HepG2 (cell line): ENCODE data around the gene NEDD1. TPM values are rescaled to one million over a fixed set of nuclear protein-coding genes. Genes with fewer than 3 reads are reported as not detected.

Experiments
- ATAD3A ChIP-seq: sonication (generic); formaldehyde crosslinking; IDR thresholded peaks from 2 replicates; pipeline ENCODE4 v1.4.0; 2020; ENCODE audit warnings: missing genetic modification reagents
- FOSL1 ChIP-seq: sonication (generic); formaldehyde crosslinking; IDR thresholded peaks from 2 replicates; pipeline ENCODE4 v1.9.0; 2021; ENCODE audit warnings: missing genetic modification reagents, borderline replicate concordance
- HOXA9 ChIP-seq: sonication (generic); formaldehyde crosslinking; IDR thresholded peaks from 2 replicates; pipeline ENCODE4 v1.8.1; 2022; ENCODE audit warnings: missing genetic modification reagents, mild to moderate bottlenecking, moderate library complexity, borderline replicate concordance
- SP4 ChIP-seq: sonication (generic); formaldehyde crosslinking; IDR thresholded peaks from 2 replicates; pipeline ENCODE4 v1.8.1; 2023; ENCODE audit warnings: mild to moderate bottlenecking, missing genetic modification reagents
- ZNF34 ChIP-seq: sonication (generic); formaldehyde crosslinking; IDR thresholded peaks from 2 replicates; pipeline ENCODE4 v1.4.0; 2020; ENCODE audit warnings: mild to moderate bottlenecking, missing genetic modification reagents, borderline replicate concordance
- ZNF556 ChIP-seq: sonication (generic); formaldehyde crosslinking; IDR thresholded peaks from 2 replicates; pipeline ENCODE4 v1.4.0; 2020; ENCODE audit warnings: mild to moderate bottlenecking, missing genetic modification reagents, borderline replicate concordance
- ZNF792 ChIP-seq: IDR thresholded peaks from 2 replicates; pipeline ENCODE4 v1.6.1; 2016
- polyA plus RNA-seq, 8 experiments: library from polyadenylated mRNA; depleted of rRNA in 3 of 8; stranded (reverse) in 7 of 8; unstranded in 1 of 8; fragments of >200 nt; fragmentation: Illumina TruSeq in 4 of 8; extraction: Trizol in 4 of 8; gene quantifications; 2 replicates each; pipeline versions ENCODE4 v1.2.1 to v1.2.3, GENCODE V29; 2011 to 2016; ENCODE audit warnings: low read depth in 4 of 8, missing spikeins in 1 of 8, mixed read lengths in 1 of 8; ENCODE audit not compliant: insufficient read depth in 1 of 8
- total RNA-seq, 5 experiments: library from RNA; depleted of rRNA; stranded (reverse); fragments of >200 nt; fragmentation: Illumina TruSeq; extraction: Trizol; gene quantifications; 2 replicates each; pipeline ENCODE4 v1.2.3, GENCODE V29; 2016; ENCODE audit warnings: low read depth in 1 of 5
- TF ChIP-seq, protein P1 (sequence below): sonication (generic); formaldehyde crosslinking; IDR thresholded peaks from 2 replicates; pipeline ENCODE4 v1.4.0; 2020; ENCODE audit warnings: mild to moderate bottlenecking, missing genetic modification reagents, borderline replicate concordance
- TF ChIP-seq, protein P2 (sequence below): sonication (generic); formaldehyde crosslinking; conservative IDR thresholded peaks from 2 replicates; pipeline ENCODE4 v1.8.0; 2022; ENCODE audit warnings: missing genetic modification reagents

NEDD1 gene
- total and polyA plus RNA-seq, 2 of the 13 experiments (the other 11 are each of a cell fraction or from before 2014, with no cell fraction given), result 11.2 to 21.5 TPM

DNA sequence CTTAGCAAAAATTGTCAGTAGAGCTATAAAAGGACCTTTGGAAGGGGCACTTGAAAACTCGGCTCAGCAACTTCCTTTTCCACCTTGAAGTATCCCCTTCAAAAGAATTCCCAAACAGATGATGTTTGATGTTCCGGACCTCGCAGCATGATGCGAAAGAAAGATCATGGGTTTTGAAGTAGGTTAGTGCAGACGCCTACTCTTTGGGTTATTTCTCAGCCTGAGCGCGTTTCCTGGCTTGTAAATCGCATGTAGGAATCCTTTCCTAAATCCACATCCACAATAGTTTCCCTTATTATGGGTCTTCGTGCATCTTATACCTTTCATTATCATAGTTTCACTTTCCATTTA, 584 bp upstream of the NEDD1 start (continued):
- TF ChIP-seq, protein P1, sequence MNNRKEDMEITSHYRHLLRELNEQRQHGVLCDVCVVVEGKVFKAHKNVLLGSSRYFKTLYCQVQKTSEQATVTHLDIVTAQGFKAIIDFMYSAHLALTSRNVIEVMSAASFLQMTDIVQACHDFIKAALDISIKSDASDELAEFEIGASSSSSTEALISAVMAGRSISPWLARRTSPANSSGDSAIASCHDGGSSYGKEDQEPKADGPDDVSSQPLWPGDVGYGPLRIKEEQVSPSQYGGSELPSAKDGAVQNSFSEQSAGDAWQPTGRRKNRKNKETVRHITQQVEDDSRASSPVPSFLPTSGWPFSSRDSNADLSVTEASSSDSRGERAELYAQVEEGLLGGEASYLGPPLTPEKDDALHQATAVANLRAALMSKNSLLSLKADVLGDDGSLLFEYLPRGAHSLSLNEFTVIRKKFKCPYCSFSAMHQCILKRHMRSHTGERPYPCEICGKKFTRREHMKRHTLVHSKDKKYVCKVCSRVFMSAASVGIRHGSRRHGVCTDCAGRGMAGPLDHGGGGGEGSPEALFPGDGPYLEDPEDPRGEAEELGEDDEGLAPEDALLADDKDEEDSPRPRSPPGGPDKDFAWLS (CRISPR knock-in tag), result no peak
- TF ChIP-seq ATAD3A (CRISPR knock-in tag) (no peak), SP4 (CRISPR knock-in tag) (0 out of 2 replicates have a peak, but pooled peaks have one; percentile 1), HOXA9 (CRISPR knock-in tag) (no peak), FOSL1 (CRISPR knock-in tag) (no peak), ZNF556 (CRISPR knock-in tag) (no peak), ZNF34 (CRISPR knock-in tag) (no peak), ZNF792 (CRISPR knock-in tag) (no peak)
- TF ChIP-seq, protein P2, sequence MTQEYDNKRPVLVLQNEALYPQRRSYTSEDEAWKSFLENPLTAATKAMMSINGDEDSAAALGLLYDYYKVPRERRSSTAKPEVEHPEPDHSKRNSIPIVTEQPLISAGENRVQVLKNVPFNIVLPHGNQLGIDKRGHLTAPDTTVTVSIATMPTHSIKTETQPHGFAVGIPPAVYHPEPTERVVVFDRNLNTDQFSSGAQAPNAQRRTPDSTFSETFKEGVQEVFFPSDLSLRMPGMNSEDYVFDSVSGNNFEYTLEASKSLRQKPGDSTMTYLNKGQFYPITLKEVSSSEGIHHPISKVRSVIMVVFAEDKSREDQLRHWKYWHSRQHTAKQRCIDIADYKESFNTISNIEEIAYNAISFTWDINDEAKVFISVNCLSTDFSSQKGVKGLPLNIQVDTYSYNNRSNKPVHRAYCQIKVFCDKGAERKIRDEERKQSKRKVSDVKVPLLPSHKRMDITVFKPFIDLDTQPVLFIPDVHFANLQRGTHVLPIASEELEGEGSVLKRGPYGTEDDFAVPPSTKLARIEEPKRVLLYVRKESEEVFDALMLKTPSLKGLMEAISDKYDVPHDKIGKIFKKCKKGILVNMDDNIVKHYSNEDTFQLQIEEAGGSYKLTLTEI (CRISPR knock-in tag), result no peak
- TF ChIP-seq, all 625 proteins: peak for 3
